ENCODE results near the gene TMEM203.

TMEM203 gene

GRCh38 chr9:137228506-137228967 lies 23.1 kb upstream of the TMEM203 start:
- Histone ChIP-seq H2BK5ac (ENCODE audit: low read depth, low read length, poor library complexity) (no peak overlapping the region), H3K79me1 (ENCODE audit: low read length) (peaks cover 3% of the 10 kb centered on the region), H3K36me3 (ENCODE audit: control insufficient read depth in 1 of 2, insufficient read depth in 2 of 2, low read length in 2 of 2) (no peaks in the 10 kb centered on the region), H4K91ac (ENCODE audit: low read depth, low read length) (no peak overlapping the region), H2BK120ac (ENCODE audit: insufficient read depth, low read length, poor library complexity) (no peak overlapping the region), H3K9me3 (ENCODE audit: insufficient read depth, low read depth, low read length) (peaks cover 3% of the 10 kb centered on the region), H3K23ac (ENCODE audit: low read length) (no peak overlapping the region), H3K4ac (ENCODE audit: low read depth, low read length) (no peak overlapping the region), H3K9ac (ENCODE audit: low read length) (no peak overlapping the region), H3K27me3 (ENCODE audit: insufficient read depth, low read length) (no peaks in the 10 kb centered on the region), H3K27ac (ENCODE audit: low read depth, low read length) (no peak overlapping the region), H3K14ac (ENCODE audit: low read length) (no peak overlapping the region), H4K12ac (ENCODE audit: low read depth, low read length) (no peak overlapping the region), H4K8ac (ENCODE audit: low read depth, low read length) (no peak overlapping the region), H3K18ac (ENCODE audit: low read length) (no peak overlapping the region), H3K4me2 (ENCODE audit: low read length) (no peak overlapping the region), H3K4me1 (ENCODE audit: control insufficient read depth in 1 of 2, insufficient read depth in 2 of 2, low read length in 2 of 2) (peaks cover 13 to 20% of the 10 kb centered on the region in 2 experiments), H2BK12ac (ENCODE audit: low read length) (no peak overlapping the region), H3K79me2 (ENCODE audit: control insufficient read depth, insufficient read depth, low read length, poor library complexity) (peaks cover 2% of the 10 kb centered on the region), H2AFZ (ENCODE audit: insufficient read depth, low read length, poor library complexity) (no peak overlapping the region), H2AK5ac (ENCODE audit: low read length) (no peak overlapping the region), H3K4me3 (ENCODE audit: low read depth, low read length) (no peak overlapping the region)
- no peak for DNase-seq
- WGBS (ENCODE audit: extremely low coverage, insufficient coverage, insufficient read length): no CpG with 5 or more reads among the region's 29 CpGs

DNA sequence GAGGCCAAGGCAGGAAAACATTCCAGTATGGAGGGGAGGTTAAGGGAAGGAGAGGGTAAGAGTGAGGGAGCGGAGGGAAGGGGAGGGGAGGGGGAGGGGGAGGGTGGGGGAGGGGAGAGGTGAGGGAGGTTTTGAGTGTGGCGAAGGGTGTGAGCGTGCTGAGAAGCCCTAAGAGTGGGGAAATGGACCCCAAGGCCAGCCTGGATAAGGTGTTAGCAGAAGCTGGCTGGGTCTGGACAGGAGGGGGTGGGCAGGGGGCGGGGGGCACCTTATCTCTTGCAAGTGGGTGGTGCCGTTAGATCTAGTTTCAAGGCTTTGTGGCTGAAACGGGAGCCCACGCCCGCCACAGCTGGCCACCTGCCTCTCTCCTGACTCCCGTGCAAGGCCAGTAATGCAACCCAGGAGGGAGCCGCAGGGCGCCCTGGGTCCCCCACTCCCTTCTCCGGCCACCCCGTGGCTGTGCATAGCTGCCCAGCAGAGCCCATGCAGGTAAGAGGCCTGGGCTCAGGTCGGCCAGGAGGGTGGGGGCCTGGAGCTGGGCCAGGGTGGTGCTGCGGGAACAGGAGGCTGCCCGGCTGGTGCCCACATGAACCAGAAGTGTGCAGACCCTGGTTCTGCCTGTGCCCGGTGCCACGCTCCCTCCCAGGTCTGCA lies 22.5 kb upstream of the TMEM203 start:
- no CpG with 5 or more reads among the region's 18 CpGs for WGBS (ENCODE audit: extremely low coverage, insufficient coverage, insufficient read length)

GRCh38 chr9:137227054-137227852 lies 21.8 kb upstream of the TMEM203 start, which contains the start of gene RNF224:
RNF224 (plus strand) TSS chr9:137227502; CDS start chr9:137228336, 834 bp downstream.
- peaks cover 6% of the 10 kb centered on the region for H3K79me1 ChIP-seq (ENCODE audit: low read length)
- H2BK120ac ChIP-seq (ENCODE audit: insufficient read depth, low read length, poor library complexity): no peak within 1 kb of the TSS
- no peak within 1 kb of the TSS for H4K8ac ChIP-seq (ENCODE audit: low read depth, low read length)
- H2BK12ac ChIP-seq (ENCODE audit: low read length): no peak within 1 kb of the TSS
- no peak within 1 kb of the TSS for H3K4me2 ChIP-seq (ENCODE audit: low read length)
- no peak within 1 kb of the TSS for H4K91ac ChIP-seq (ENCODE audit: low read depth, low read length)
- H3K9me3 ChIP-seq (ENCODE audit: insufficient read depth, low read depth, low read length): peaks cover 3% of the 10 kb centered on the region
- no peak within 1 kb of the TSS for H2AFZ ChIP-seq (ENCODE audit: insufficient read depth, low read length, poor library complexity)
- H3K79me2 ChIP-seq (ENCODE audit: control insufficient read depth, insufficient read depth, low read length, poor library complexity): peaks cover 2% of the 10 kb centered on the region
- H3K4me3 ChIP-seq (ENCODE audit: low read depth, low read length): no peak within 1 kb of the TSS
- H3K4ac ChIP-seq (ENCODE audit: low read depth, low read length): no peak within 1 kb of the TSS
- no peak within 1 kb of the TSS for H3K14ac ChIP-seq (ENCODE audit: low read length)
- DNase-seq: peak; percentile 77 to 87
- peak within 1 kb of the TSS; percentile 44 for H2AK5ac ChIP-seq (ENCODE audit: low read length)
- no peaks in the 10 kb centered on the region for H3K36me3 ChIP-seq (ENCODE audit: control insufficient read depth in 1 of 2, insufficient read depth in 2 of 2, low read length in 2 of 2)
- H3K23ac ChIP-seq (ENCODE audit: low read length): no peak within 1 kb of the TSS
- no peaks in the 10 kb centered on the region for H3K27me3 ChIP-seq (ENCODE audit: insufficient read depth, low read length)
- peaks cover 18 to 27% of the 10 kb centered on the region in 2 experiments for H3K4me1 ChIP-seq (ENCODE audit: control insufficient read depth in 1 of 2, insufficient read depth in 2 of 2, low read length in 2 of 2)
- no CpG with 5 or more reads among the region's 25 CpGs for WGBS (ENCODE audit: extremely low coverage, insufficient coverage, insufficient read length)
- H4K12ac ChIP-seq (ENCODE audit: low read depth, low read length): no peak within 1 kb of the TSS
- no peak within 1 kb of the TSS for H2BK5ac ChIP-seq (ENCODE audit: low read depth, low read length, poor library complexity)
- H3K9ac ChIP-seq (ENCODE audit: low read length): peak within 1 kb of the TSS; percentile 28
- H3K27ac ChIP-seq (ENCODE audit: low read depth, low read length): no peak within 1 kb of the TSS
- no peak within 1 kb of the TSS for H3K18ac ChIP-seq (ENCODE audit: low read length)

More for the DNA sequence above, 22.5 kb upstream of the TMEM203 start:
- no peak overlapping the region for H3K9ac ChIP-seq (ENCODE audit: low read length)
- H3K23ac ChIP-seq (ENCODE audit: low read length): no peak overlapping the region
- H2BK5ac ChIP-seq (ENCODE audit: low read depth, low read length, poor library complexity): no peak overlapping the region
- H3K36me3 ChIP-seq (ENCODE audit: control insufficient read depth in 1 of 2, insufficient read depth in 2 of 2, low read length in 2 of 2): no peaks in the 10 kb centered on the region
- H3K18ac ChIP-seq (ENCODE audit: low read length): no peak overlapping the region
- H4K91ac ChIP-seq (ENCODE audit: low read depth, low read length): no peak overlapping the region
- H3K4me1 ChIP-seq (ENCODE audit: control insufficient read depth in 1 of 2, insufficient read depth in 2 of 2, low read length in 2 of 2): peaks cover 13 to 21% of the 10 kb centered on the region in 2 experiments
- H3K9me3 ChIP-seq (ENCODE audit: insufficient read depth, low read depth, low read length): peaks cover 3% of the 10 kb centered on the region
- no peak overlapping the region for H3K4me2 ChIP-seq (ENCODE audit: low read length)
- peaks cover 2% of the 10 kb centered on the region for H3K79me2 ChIP-seq (ENCODE audit: control insufficient read depth, insufficient read depth, low read length, poor library complexity)
- no peak overlapping the region for H2BK120ac ChIP-seq (ENCODE audit: insufficient read depth, low read length, poor library complexity)
- DNase-seq: no peak
- H2AFZ ChIP-seq (ENCODE audit: insufficient read depth, low read length, poor library complexity): no peak overlapping the region
- no peak overlapping the region for H2BK12ac ChIP-seq (ENCODE audit: low read length)
- H4K8ac ChIP-seq (ENCODE audit: low read depth, low read length): no peak overlapping the region
- no peak overlapping the region for H2AK5ac ChIP-seq (ENCODE audit: low read length)
- H3K14ac ChIP-seq (ENCODE audit: low read length): no peak overlapping the region
- H3K4me3 ChIP-seq (ENCODE audit: low read depth, low read length): no peak overlapping the region
- no peak overlapping the region for H3K4ac ChIP-seq (ENCODE audit: low read depth, low read length)
- H3K27me3 ChIP-seq (ENCODE audit: insufficient read depth, low read length): no peaks in the 10 kb centered on the region
- no peak overlapping the region for H3K27ac ChIP-seq (ENCODE audit: low read depth, low read length)
- H3K79me1 ChIP-seq (ENCODE audit: low read length): peaks cover 3% of the 10 kb centered on the region
- no peak overlapping the region for H4K12ac ChIP-seq (ENCODE audit: low read depth, low read length)

- no peak overlapping the region for H4K8ac ChIP-seq (ENCODE audit: low read depth, low read length)
- H3K79me1 ChIP-seq (ENCODE audit: low read length): peaks cover 7% of the 10 kb centered on the region
- H2BK5ac ChIP-seq (ENCODE audit: low read depth, low read length, poor library complexity): no peak overlapping the region
- no peak overlapping the region for H4K12ac ChIP-seq (ENCODE audit: low read depth, low read length)
- no peak overlapping the region for H3K4me3 ChIP-seq (ENCODE audit: low read depth, low read length)
- no peak overlapping the region for H4K91ac ChIP-seq (ENCODE audit: low read depth, low read length)
- H2AFZ ChIP-seq (ENCODE audit: insufficient read depth, low read length, poor library complexity): no peak overlapping the region
- no peaks in the 10 kb centered on the region for H3K27me3 ChIP-seq (ENCODE audit: insufficient read depth, low read length)
- H3K36me3 ChIP-seq (ENCODE audit: control insufficient read depth in 1 of 2, insufficient read depth in 2 of 2, low read length in 2 of 2): no peaks in the 10 kb centered on the region
- H3K27ac ChIP-seq (ENCODE audit: low read depth, low read length): no peak overlapping the region
- no peak overlapping the region for H2AK5ac ChIP-seq (ENCODE audit: low read length)
- no peak overlapping the region for H2BK12ac ChIP-seq (ENCODE audit: low read length)
- no peak overlapping the region for H3K14ac ChIP-seq (ENCODE audit: low read length)
- peaks cover 3% of the 10 kb centered on the region for H3K9me3 ChIP-seq (ENCODE audit: insufficient read depth, low read depth, low read length)
- peaks cover 2% of the 10 kb centered on the region for H3K79me2 ChIP-seq (ENCODE audit: control insufficient read depth, insufficient read depth, low read length, poor library complexity)
- peak; percentile 96 for DNase-seq
- H2BK120ac ChIP-seq (ENCODE audit: insufficient read depth, low read length, poor library complexity): no peak overlapping the region
- peaks cover 19 to 29% of the 10 kb centered on the region in 2 experiments for H3K4me1 ChIP-seq (ENCODE audit: control insufficient read depth in 1 of 2, insufficient read depth in 2 of 2, low read length in 2 of 2)
- H3K23ac ChIP-seq (ENCODE audit: low read length): no peak overlapping the region
- no CpG with 5 or more reads among the region's 18 CpGs for WGBS (ENCODE audit: extremely low coverage, insufficient coverage, insufficient read length)
- no peak overlapping the region for H3K9ac ChIP-seq (ENCODE audit: low read length)
- H3K4me2 ChIP-seq (ENCODE audit: low read length): no peak overlapping the region
- H3K4ac ChIP-seq (ENCODE audit: low read depth, low read length): no peak overlapping the region
- H3K18ac ChIP-seq (ENCODE audit: low read length): no peak overlapping the region
Observed at GRCh38 chr9:137226338-137227053, 21.0 kb upstream of the TMEM203 start.

Data from trophoblast cell (in vitro differentiated cells and primary cell).